Aorta (tissue), 5 donors: ENCODE measurements around the gene SPEF2. TPM values are rescaled to one million over a fixed set of nuclear protein-coding genes. Genes with fewer than 3 reads are reported as not detected.
A peak's percentile ranks its signal among the peaks of the same experiment; 100 is the strongest.

Experiments used
- ATAC-seq: fragments of 200-7000 bp; cut with Tn5 transposase; one replicate; pipeline ENCODE4 v1.9.1; 2022; ENCODE audit warnings: moderate library complexity; ENCODE audit not compliant: low FRiP score
- DNase-seq, 2 donors: peaks; one replicate each; pipeline ENCODE4 v3.0.0-alpha.2; 2020
- H3K27ac ChIP-seq, 2 donors: one replicate each; pipeline ENCODE4 v1.5.1; 2013; ENCODE audit warnings: low read length in 2 of 2, mild to moderate bottlenecking in 2 of 2, moderate library complexity in 2 of 2, control low read depth in 1 of 2, inconsistent platforms in 1 of 2, low read depth in 1 of 2
- H3K27me3 ChIP-seq, 2 donors: one replicate each; pipeline ENCODE4 v1.6.1; 2013; ENCODE audit warnings: control low read depth in 1 of 2, low read length in 1 of 2, mild to moderate bottlenecking in 1 of 2, moderate library complexity in 1 of 2; ENCODE audit not compliant: insufficient read depth in 2 of 2, control insufficient read depth in 1 of 2
- H3K36me3 ChIP-seq, 2 donors: one replicate each; pipeline ENCODE4 v1.6.1; 2013; ENCODE audit warnings: control low read depth in 1 of 2, low read length in 1 of 2, mild to moderate bottlenecking in 1 of 2; ENCODE audit not compliant: insufficient read depth in 2 of 2, control insufficient read depth in 1 of 2
- H3K4me1 ChIP-seq, 2 donors: one replicate each; pipeline ENCODE4 v1.6.1; 2013; ENCODE audit warnings: low read length in 2 of 2, control low read depth in 1 of 2, mild to moderate bottlenecking in 1 of 2, moderate library complexity in 1 of 2; ENCODE audit not compliant: insufficient read depth in 2 of 2, control insufficient read depth in 1 of 2
- H3K4me3 ChIP-seq, 2 donors: one replicate each; pipeline ENCODE4 v1.5.1; 2013; ENCODE audit warnings: low read length in 2 of 2, control low read depth in 1 of 2, mild to moderate bottlenecking in 1 of 2
- H3K9me3 ChIP-seq: one replicate; pipeline ENCODE4 v1.6.1; 2013; ENCODE audit warnings: mild to moderate bottlenecking, low read length; ENCODE audit not compliant: control insufficient read depth
- WGBS, 2 donors: extraction: QIAGEN DNeasy Blood & Tissue Kit; methylation state at CpG; one replicate each; pipeline ENCODE4 v1.1.7; 2013; 5-methylcytosine and 5-hydroxymethylcytosine counted together
- intact Hi-C, 2 donors: fragments of 100-400 bp; cut with DNase I; formaldehyde crosslinking; loops; one replicate each; pipeline versions ENCODE4 v1.14.2 to v1.15.0; 2022
- polyA plus RNA-seq, 2 donors: library from polyadenylated mRNA; stranded (reverse); fragments of 200-250 nt; gene quantifications; one replicate each; pipeline ENCODE4 v1.2.3, GENCODE V29; 2013
- total RNA-seq, 2 donors: library from RNA; stranded (reverse); fragmentation: NEBNext Ultra II Directional; extraction: Animal tissue kit (Norgen Biotek cat#: 25700); gene quantifications; one replicate each; pipeline ENCODE4 v1.2.1, GENCODE V29; 2021
- donor health status: healthy with polysubstance abuse.
- donor health status: Bipolar disorder and iron deficiency.
- donor health status: DM: no; HTN: no; CAD: no.
- donor health status: DM: no; HTN: no; CAD: no.
- donor health status: DM: yes; HTN: yes; CAD: no.

Gene SPEF2
- total and polyA plus RNA-seq, 4 donors, result 1.0 to 10.9 (median 4.7) TPM

DNA sequence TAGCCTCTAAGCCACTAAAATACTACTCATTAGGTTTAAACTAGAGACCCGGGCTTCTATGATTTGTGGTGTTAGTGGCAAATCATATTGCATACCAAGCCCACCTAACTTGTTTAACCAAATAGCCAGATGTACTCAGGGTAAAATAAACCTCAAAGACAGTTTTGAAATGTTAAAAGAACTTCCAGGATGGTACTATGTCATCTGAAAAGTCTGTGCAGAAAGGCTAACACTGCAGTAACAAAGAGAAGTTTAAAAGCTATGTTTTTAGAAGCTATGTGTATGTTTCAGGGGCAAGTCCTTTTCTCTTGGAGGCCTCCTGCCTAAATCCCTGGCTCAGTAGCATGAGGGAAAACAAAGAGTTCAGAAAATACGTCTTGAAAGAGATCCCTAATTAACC lies 154.2 kb downstream of the SPEF2 start:
- H3K27ac ChIP-seq, result no peak overlapping the region
- ATAC-seq (no peak), DNase-seq (no peak)
- H3K4me3 ChIP-seq, result no peak overlapping the region
- H3K27me3 ChIP-seq, result no peaks in the 10 kb centered on the region
- no peaks in the 10 kb centered on the region for H3K4me1 ChIP-seq
- H3K9me3 ChIP-seq, result peaks cover 1% of the 10 kb centered on the region
- intact Hi-C loops, result no loop called here
- H3K36me3 ChIP-seq, result no peaks in the 10 kb centered on the region
- WGBS, 2 donors, result 36 to 45% methylated on average over 2 of the region's 2 CpGs

DNA sequence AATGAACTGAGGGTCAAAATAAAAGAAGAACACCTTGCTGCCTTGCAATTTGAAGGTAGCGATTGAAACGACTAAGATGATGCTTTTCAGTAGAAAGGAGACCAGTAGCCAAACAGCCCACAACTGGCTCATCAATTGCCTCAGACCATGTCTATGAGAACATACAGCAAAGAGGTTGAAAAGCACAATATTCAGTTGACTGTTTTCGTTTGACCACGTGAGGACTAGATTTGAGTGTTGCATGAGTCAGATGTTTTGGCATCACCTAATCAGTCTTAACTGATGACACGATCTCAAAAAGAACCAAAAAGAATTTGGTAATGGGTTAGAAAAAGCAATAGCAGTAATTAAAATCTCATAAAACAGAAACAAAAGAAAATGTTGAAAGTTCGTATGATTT lies 156.3 kb downstream of the SPEF2 start:
- ATAC-seq (no peak), DNase-seq (no peak)
- H3K4me1 ChIP-seq, result no peaks in the 10 kb centered on the region
- 65 to 67% methylated on average over 6 of the region's 6 CpGs for WGBS, 2 donors
- no peak overlapping the region for H3K27ac ChIP-seq
- intact Hi-C loops, result no loop called here
- no peak overlapping the region for H3K4me3 ChIP-seq
- no peaks in the 10 kb centered on the region for H3K27me3 ChIP-seq
- no peaks in the 10 kb centered on the region for H3K36me3 ChIP-seq
- H3K9me3 ChIP-seq, result peaks cover 1% of the 10 kb centered on the region

- intact Hi-C loops, result no loop called here
- Histone ChIP-seq H3K27ac (no peak overlapping the region), H3K9me3 (peaks cover 1% of the 10 kb centered on the region), H3K36me3 (no peaks in the 10 kb centered on the region), H3K4me3 (no peak overlapping the region), H3K27me3 (no peaks in the 10 kb centered on the region), H3K4me1 (no peaks in the 10 kb centered on the region)
- ATAC-seq (no peak), DNase-seq (no peak)
Measured at GRCh38 chr5:35776757-35777156, 159.1 kb downstream of the SPEF2 start.

DNA sequence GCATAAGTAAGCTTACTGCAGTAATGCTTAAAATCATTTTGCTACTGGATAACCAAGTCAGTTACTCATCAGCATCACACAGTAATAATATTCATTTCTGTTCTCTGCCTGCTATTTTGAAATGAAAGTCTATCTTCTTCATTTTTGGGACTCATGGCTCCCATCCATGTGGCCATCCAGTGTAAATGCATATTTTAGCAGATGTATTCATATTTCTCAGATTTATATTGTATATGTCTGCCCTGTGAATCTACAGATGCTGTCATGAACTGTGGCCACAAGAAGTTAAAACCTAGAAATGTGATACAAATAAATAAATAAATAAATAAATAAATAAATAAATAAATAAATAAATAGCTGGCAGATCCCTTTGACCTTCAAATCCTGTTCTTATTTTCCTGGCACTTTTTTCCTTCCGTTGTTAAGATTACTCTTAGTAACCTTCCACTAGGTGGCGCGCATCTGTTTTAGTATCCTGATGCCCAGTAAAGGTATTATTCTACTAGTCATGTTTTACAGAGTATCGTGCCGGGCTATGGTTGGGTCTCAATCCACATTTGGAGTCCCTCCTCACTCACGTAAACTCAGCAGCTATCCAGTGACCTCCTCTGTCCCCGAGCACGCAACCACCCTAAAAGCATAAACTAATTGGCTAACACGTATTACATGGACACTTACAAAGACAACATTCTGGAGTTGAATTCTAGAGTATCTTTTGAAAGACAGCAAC lies 159.9 kb downstream of the SPEF2 start:
- peak in 1 of 2 donors; percentile 62 for DNase-seq
- WGBS, 2 donors, result 17 to 23% methylated on average over 9 of the region's 9 CpGs
- intact Hi-C loops, result no loop called here

DNA sequence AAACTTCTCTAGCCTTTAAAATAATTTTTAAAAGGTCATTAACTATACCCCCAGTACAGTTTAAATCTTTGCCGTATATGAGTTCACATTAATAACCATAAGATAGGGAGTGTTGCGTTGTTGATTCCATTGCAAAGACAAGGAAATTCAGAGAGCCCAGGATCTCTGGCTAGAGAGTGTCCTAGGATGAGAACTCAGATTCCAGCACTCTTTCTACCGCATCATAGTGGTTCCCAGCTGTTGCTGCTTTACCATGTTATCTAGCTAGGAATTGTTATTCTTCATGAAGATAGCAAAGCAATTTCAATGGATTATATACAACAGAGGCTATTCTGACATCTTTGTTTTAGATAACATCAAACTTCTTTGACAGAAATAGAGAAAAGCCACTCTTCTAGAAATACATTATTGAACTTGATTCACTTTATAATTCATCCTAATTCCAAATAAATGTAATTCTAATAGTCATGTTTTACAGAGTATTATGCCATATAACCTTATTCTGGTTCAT lies 160.7 kb downstream of the SPEF2 start:
- H3K9me3 ChIP-seq, result peaks cover 1% of the 10 kb centered on the region
- H3K27ac ChIP-seq, result no peak overlapping the region
- no peak for ATAC-seq
- no peaks in the 10 kb centered on the region for H3K36me3 ChIP-seq
- H3K27me3 ChIP-seq, result no peaks in the 10 kb centered on the region
- no peaks in the 10 kb centered on the region for H3K4me1 ChIP-seq
- H3K4me3 ChIP-seq, result no peak overlapping the region
- intact Hi-C loops, result no loop called here
- WGBS, 2 donors, result 83 to 86% methylated on average over 3 of the region's 3 CpGs
- DNase-seq, result no peak

More for the DNA sequence above, 159.9 kb downstream of the SPEF2 start:
- ATAC-seq, result no peak
- no peak overlapping the region for H3K4me3 ChIP-seq
- peaks cover 1% of the 10 kb centered on the region for H3K9me3 ChIP-seq
- H3K27ac ChIP-seq, result no peak overlapping the region
- no peaks in the 10 kb centered on the region for H3K27me3 ChIP-seq
- no peaks in the 10 kb centered on the region for H3K4me1 ChIP-seq
- H3K36me3 ChIP-seq, result no peaks in the 10 kb centered on the region

DNA sequence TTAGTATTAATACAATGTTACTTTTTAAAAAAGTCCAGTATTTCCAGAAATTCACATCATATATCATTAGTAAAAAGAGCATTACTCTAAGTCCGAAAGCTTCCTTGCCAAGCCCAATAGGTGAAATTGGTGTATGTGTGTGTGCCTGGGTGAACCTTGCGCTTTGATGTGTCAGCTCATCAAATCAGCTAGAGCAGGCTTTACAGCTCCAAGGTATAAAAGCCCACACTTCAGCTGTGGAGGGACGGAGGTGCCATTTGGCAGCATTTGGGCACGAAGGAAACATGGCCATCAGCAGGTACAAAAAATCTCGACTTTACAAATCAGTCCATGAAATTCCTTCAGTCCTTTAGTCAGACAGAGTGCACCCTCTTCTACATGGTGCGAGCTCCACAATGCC lies 162.6 kb downstream of the SPEF2 start:
- H3K36me3 ChIP-seq, result no peaks in the 10 kb centered on the region
- 67 to 75% methylated on average over 6 of the region's 6 CpGs for WGBS, 2 donors
- intact Hi-C loops, result no loop called here
- no peak overlapping the region for H3K27ac ChIP-seq
- no peaks in the 10 kb centered on the region for H3K4me1 ChIP-seq
- DNase-seq, result no peak
- no peak overlapping the region for H3K4me3 ChIP-seq
- ATAC-seq, result no peak
- H3K9me3 ChIP-seq, result peaks cover 1% of the 10 kb centered on the region
- no peaks in the 10 kb centered on the region for H3K27me3 ChIP-seq

DNA sequence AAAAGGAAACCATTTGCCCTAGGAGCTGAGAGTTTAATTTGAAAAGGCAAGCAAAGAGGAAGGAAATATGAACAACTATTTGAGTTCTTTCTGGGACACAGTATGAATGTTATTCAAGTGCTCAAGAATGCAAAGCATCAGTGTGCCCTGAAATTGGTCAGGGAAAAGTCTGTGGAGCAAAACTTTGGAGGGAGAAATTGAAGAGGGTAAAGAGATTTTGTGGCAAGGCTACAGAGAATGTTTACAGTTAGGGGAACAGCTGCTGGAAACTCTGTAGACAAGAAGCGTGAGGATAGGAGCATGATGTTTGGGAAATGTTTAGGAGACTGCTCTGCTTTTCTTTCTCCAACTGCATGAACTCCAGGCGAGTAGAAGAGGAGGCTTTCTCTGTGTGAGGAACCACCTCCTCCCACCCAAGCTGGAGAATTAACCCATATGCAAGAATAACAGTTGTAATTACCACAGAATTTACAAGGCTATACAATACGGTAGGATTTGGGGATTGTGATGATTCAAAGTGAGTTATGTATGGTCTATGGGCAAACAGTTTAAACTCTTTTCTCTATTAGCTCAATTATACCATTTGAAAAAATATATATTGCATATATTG lies 163.6 kb downstream of the SPEF2 start:
- Histone ChIP-seq H3K27me3 (no peaks in the 10 kb centered on the region), H3K4me1 (no peaks in the 10 kb centered on the region), H3K27ac (no peak overlapping the region), H3K9me3 (no peaks in the 10 kb centered on the region), H3K36me3 (no peaks in the 10 kb centered on the region), H3K4me3 (no peak overlapping the region)
- DNase-seq (no peak), ATAC-seq (no peak)
- WGBS, 2 donors, result 9 to 23% methylated on average over 3 of the region's 3 CpGs
- intact Hi-C loops, result no loop called here

DNA sequence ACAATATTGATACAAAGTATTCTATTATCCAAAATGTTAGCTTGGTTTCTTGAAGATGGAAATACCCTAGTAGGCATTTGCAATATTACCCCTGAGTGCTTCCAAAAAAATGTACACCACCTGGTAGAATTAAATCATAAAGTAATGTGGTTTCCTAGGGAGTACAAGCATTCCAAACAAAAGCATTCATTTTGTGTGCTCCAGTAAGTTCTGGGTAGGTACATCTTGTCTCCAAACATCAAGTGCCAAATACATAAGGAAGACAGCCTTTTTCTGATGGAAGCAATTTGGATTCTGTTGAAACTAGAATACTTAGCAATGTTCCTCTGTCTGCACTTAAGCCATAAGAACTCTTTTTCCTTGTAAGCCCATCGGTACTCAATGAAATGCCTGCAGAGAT lies 165.9 kb downstream of the SPEF2 start:
- Histone ChIP-seq H3K9me3 (no peaks in the 10 kb centered on the region), H3K27ac (no peak overlapping the region), H3K36me3 (no peaks in the 10 kb centered on the region), H3K4me1 (no peaks in the 10 kb centered on the region), H3K27me3 (no peaks in the 10 kb centered on the region), H3K4me3 (no peak overlapping the region)
- intact Hi-C loops, result no loop called here
- ATAC-seq, result no peak
- DNase-seq, result no peak
- whole genome bisulfite sequencing, 2 donors, result 96 to 97% methylated on average over 1 of the region's 1 CpG

DNA sequence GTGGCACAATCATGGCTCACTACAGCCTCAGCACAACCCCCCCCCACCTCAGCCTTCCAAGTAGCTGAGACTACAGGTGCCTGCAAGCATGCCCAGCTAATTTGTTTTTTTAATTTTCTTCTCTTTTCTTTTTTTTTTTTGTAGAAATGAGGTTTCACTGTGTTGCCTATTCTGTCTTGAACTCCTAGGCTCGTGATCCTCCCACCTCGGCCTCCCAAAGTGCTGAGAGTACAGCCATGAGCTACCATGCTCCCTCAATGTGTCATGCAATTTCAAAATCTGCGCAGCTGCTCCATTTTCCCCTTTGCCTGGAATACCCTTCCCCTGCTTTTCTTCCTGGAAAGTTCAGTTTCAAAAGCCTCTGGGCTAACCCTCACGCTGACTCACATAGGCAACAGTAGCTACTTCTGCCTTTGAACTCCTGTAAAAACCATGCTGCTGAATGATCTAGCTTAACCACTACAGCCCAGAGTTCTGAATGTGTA lies 168.0 kb downstream of the SPEF2 start:
- Histone ChIP-seq H3K9me3 (no peaks in the 10 kb centered on the region), H3K4me1 (no peaks in the 10 kb centered on the region), H3K27ac (no peak overlapping the region), H3K36me3 (no peaks in the 10 kb centered on the region), H3K27me3 (no peaks in the 10 kb centered on the region), H3K4me3 (no peak overlapping the region)
- intact Hi-C loops, result no loop called here
- DNase-seq (no peak), ATAC-seq (no peak)
- WGBS, 2 donors, result 88 to 90% methylated on average over 4 of the region's 4 CpGs
